Measurements from ENCODE around the gene METTL1. TPM values are rescaled to one million over a fixed set of nuclear protein-coding genes. Genes with fewer than 3 reads are reported as not detected.

Gene METTL1
- total and polyA plus RNA-seq, 9 of the 15 experiments (the other 6 are each of a cell fraction or from before 2014, with no cell fraction given): 12.6 to 65.9 (median 39.2) TPM

- ATAC-seq (no peak), FAIRE-seq (no peak), DNase-seq (ENCODE audit: extremely low read depth in 1 of 4, low spot score in 3 of 4) (no peak)
- Histone ChIP-seq H3K27me3 (ENCODE audit: control insufficient read depth in 2 of 2, insufficient read depth in 2 of 2, low read length in 2 of 2) (no peaks in the 10 kb centered on the region), H3K36me3 (ENCODE audit: control insufficient read depth, insufficient read depth, low read length) (peaks cover 23% of the 10 kb centered on the region; the same call in 2 of the 3 replicates), H3K79me2 (ENCODE audit: control insufficient read depth, insufficient read depth, low read length) (peaks cover 13% of the 10 kb centered on the region), H3K27ac (ENCODE audit: extremely low read depth, low read depth, low read length) (no peak overlapping the region), H3K4me1 (replicated peaks in 1 of 2; ENCODE audit: control insufficient read depth in 2 of 2, insufficient read depth in 2 of 2, low read length in 2 of 2) (peaks cover 7 to 10% of the 10 kb centered on the region in 2 experiments; a peak in 4 of 5 replicates), H3K4me3 (no peak overlapping the region), H3K9ac (ENCODE audit: insufficient read depth in 1 of 2, low read depth in 2 of 2, low read length in 2 of 2) (no peak overlapping the region), H3K9me3 (replicated peaks; ENCODE audit: control insufficient read depth, insufficient read depth, low read depth, low read length) (no peaks in the 10 kb centered on the region), H3K9me1 (ENCODE audit: control insufficient read depth, insufficient read depth, low read length) (no peaks in the 10 kb centered on the region), H4K20me1 (replicated peaks; ENCODE audit: control insufficient read depth, insufficient read depth, low read length) (no peaks in the 10 kb centered on the region), H2AFZ (ENCODE audit: low read depth, low read length) (no peak overlapping the region), H3K4me2 (ENCODE audit: insufficient read depth, low read length) (no peak overlapping the region)
- POLR2A ChIA-PET: no interaction called here
- CTCF ChIA-PET (ENCODE audit: low intra/inter-chr PET ratio): interaction anchor here (0.8 kb wide), 1 partner anchor 127 kb away, joined by 6 read pairs; no protein-coding TSS in a partner anchor
- in situ Hi-C loops (cut with MboI): no loop called here
- WGBS (ENCODE audit: insufficient coverage, low coverage, missing lambda C conversion rate): 77% methylated on average over 6 of the region's 7 CpGs
- TF ChIP-seq RHOXF2B (CRISPR knock-in tag; conservative IDR thresholded peaks at IDR 0.05) (no peak), CHD2 (IDR thresholded peaks at IDR 0.05; ENCODE audit: low read depth, low read length) (no peak), TFAP4 (CRISPR knock-in tag; IDR thresholded peaks at IDR 0.05; ENCODE audit: borderline replicate concordance) (no peak), ZC3H8 (IDR thresholded peaks at IDR 0.05) (no peak), THRA (IDR thresholded peaks at IDR 0.05) (no peak), PCBP2 (IDR thresholded peaks at IDR 0.05; ENCODE audit: low read depth, low read length, poor library complexity, severe bottlenecking) (no peak)
- BruUV-seq (replicated peaks): no TSS peak
- intact Hi-C loops (cut with micrococcal nuclease): no loop called here
These were observed 6.0 kb upstream of the METTL1 start for GRCh38 chr12:57777911-57778310.

All from K562 (cell line).